Mesenchymal stem cell (in vitro differentiated cells and primary cell): Measurements from ENCODE around the gene MESP2.

Experiments used
- DNase-seq: peaks from one replicate; pipeline ENCODE4 v3.0.0-alpha.2; 2013
- H2AFZ ChIP-seq: one replicate; pipeline ENCODE4 v1.6.1; 2013; ENCODE audit warnings: low read depth, mild to moderate bottlenecking, control low read depth, inconsistent platforms, low read length, moderate library complexity
- H2AK5ac ChIP-seq: 2 replicates; pipeline ENCODE4 v1.6.1; 2013; ENCODE audit warnings: low read length, moderate library complexity, mild to moderate bottlenecking, inconsistent platforms; ENCODE audit not compliant: severe bottlenecking
- H2BK120ac ChIP-seq: one replicate; pipeline ENCODE4 v1.6.1; 2013; ENCODE audit warnings: low read depth, mild to moderate bottlenecking, inconsistent platforms, low read length, moderate library complexity
- H2BK12ac ChIP-seq, 2 experiments: one replicate each; pipeline ENCODE4 v1.6.1; 2013; ENCODE audit warnings: inconsistent platforms in 2 of 2, low read length in 2 of 2, mild to moderate bottlenecking in 2 of 2, moderate library complexity in 2 of 2, control low read depth in 1 of 2
- H2BK15ac ChIP-seq: one replicate; pipeline ENCODE4 v1.6.1; 2013; ENCODE audit warnings: mild to moderate bottlenecking, low read depth, inconsistent platforms; ENCODE audit not compliant: poor library complexity, severe bottlenecking
- H2BK5ac ChIP-seq: 2 replicates; pipeline ENCODE4 v1.6.1; 2013; ENCODE audit warnings: low read depth, mild to moderate bottlenecking, low read length, control low read depth, inconsistent platforms; ENCODE audit not compliant: poor library complexity, severe bottlenecking
- H3K14ac ChIP-seq, 2 experiments: one replicate each; pipeline ENCODE4 v1.6.1; 2013; ENCODE audit warnings: inconsistent platforms in 2 of 2, low read length in 2 of 2, control low read depth in 1 of 2, mild to moderate bottlenecking in 1 of 2, moderate library complexity in 1 of 2
- H3K18ac ChIP-seq, 2 experiments: one replicate each; pipeline ENCODE4 v1.6.1; 2013; ENCODE audit warnings: inconsistent platforms in 2 of 2, low read length in 2 of 2, control low read depth in 1 of 2, low read depth in 1 of 2, mild to moderate bottlenecking in 1 of 2
- H3K23ac ChIP-seq, 2 experiments: one replicate each; pipeline ENCODE4 v1.6.1; 2013; ENCODE audit warnings: inconsistent platforms in 2 of 2, low read length in 2 of 2, mild to moderate bottlenecking in 2 of 2, moderate library complexity in 2 of 2, control low read depth in 1 of 2
- H3K27ac ChIP-seq: 2 replicates; pipeline ENCODE4 v1.5.1; 2013; ENCODE audit warnings: mild to moderate bottlenecking, moderate library complexity, low read length, control low read depth, inconsistent platforms; ENCODE audit not compliant: poor library complexity, severe bottlenecking
- H3K27me3 ChIP-seq, 2 experiments: 2 replicates each; pipeline versions ENCODE4 v1.6.1 to v1.7.0; 2013; ENCODE audit warnings: low read length in 2 of 2, mild to moderate bottlenecking in 2 of 2, moderate library complexity in 2 of 2, control low read depth in 1 of 2, inconsistent platforms in 1 of 2; ENCODE audit not compliant: control insufficient read depth in 1 of 2, insufficient read depth in 1 of 2
- H3K36me3 ChIP-seq, 2 experiments: 2 replicates each; pipeline versions ENCODE4 v1.6.1 to v1.7.0; 2013; ENCODE audit warnings: low read length in 2 of 2, control low read depth in 1 of 2, inconsistent platforms in 1 of 2, low read depth in 1 of 2, mild to moderate bottlenecking in 1 of 2; ENCODE audit not compliant: insufficient read depth in 2 of 2, control insufficient read depth in 1 of 2
- H3K4ac ChIP-seq, 2 experiments: one replicate each; pipeline ENCODE4 v1.6.1; 2013; ENCODE audit warnings: inconsistent platforms in 2 of 2, low read length in 2 of 2, mild to moderate bottlenecking in 2 of 2, moderate library complexity in 2 of 2, control low read depth in 1 of 2, low read depth in 1 of 2
- H3K4me1 ChIP-seq: 2 replicates; pipeline ENCODE4 v1.6.1; 2013; ENCODE audit warnings: low read depth, low read length, control low read depth; ENCODE audit not compliant: control insufficient read depth, insufficient read depth
- H3K4me2 ChIP-seq: 2 replicates; pipeline ENCODE4 v1.6.1; 2013; ENCODE audit warnings: low read length, mild to moderate bottlenecking, inconsistent platforms; ENCODE audit not compliant: poor library complexity, severe bottlenecking
- H3K4me3 ChIP-seq, 2 experiments: 2 replicates each; pipeline versions ENCODE4 v1.5.1 to v1.7.0; 2013; ENCODE audit warnings: low read length in 2 of 2, mild to moderate bottlenecking in 2 of 2, control low read depth in 1 of 2, low read depth in 1 of 2; ENCODE audit not compliant: insufficient read depth in 1 of 2
- H3K79me1 ChIP-seq: replicated peaks from 2 replicates; pipeline ENCODE4 v1.6.1; 2013; ENCODE audit warnings: mild to moderate bottlenecking, control low read depth, low read length, inconsistent platforms; ENCODE audit not compliant: poor library complexity, severe bottlenecking
- H3K9ac ChIP-seq: 2 replicates; pipeline ENCODE4 v1.7.0; 2013; ENCODE audit warnings: mild to moderate bottlenecking, low read length, moderate library complexity
- H3K9me3 ChIP-seq: 2 replicates; pipeline ENCODE4 v1.7.0; 2013; ENCODE audit warnings: mild to moderate bottlenecking, low read length; ENCODE audit not compliant: control insufficient read depth
- H4K8ac ChIP-seq: one replicate; pipeline ENCODE4 v1.6.1; 2013; ENCODE audit warnings: inconsistent platforms, mild to moderate bottlenecking, low read length, moderate library complexity
- H4K91ac ChIP-seq: one replicate; pipeline ENCODE4 v1.6.1; 2013; ENCODE audit warnings: mild to moderate bottlenecking, low read length, inconsistent platforms
- WGBS: methylation state at CpG from one replicate; pipeline ENCODE4 v1.1.7; 2013; ENCODE audit warnings: mixed read lengths; 5-methylcytosine and 5-hydroxymethylcytosine counted together

The MESP2 gene

DNA sequence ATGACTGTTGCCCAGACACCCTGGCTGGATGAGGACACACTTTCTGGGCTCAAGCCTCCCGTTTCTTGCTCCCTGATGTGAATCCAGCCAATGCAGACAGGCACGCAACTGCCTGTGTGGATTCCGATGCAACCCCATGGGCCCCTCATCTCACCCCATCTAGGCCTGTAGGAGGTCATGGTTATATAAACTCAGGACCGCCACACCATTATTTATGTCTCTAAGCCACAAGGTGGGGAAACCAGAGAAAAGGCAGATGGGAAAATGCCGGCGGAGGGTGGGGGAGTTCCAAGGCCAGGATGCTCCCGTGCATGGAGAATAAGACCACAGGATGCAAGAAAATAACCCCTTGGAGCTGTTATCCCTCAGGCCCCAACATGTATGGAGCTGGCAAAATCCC lies 27.1 kb upstream of the MESP2 start:
- no peak overlapping the region for H2BK120ac ChIP-seq
- H4K8ac ChIP-seq, result no peak overlapping the region
- no peak overlapping the region for H4K91ac ChIP-seq
- no peak overlapping the region for H2BK5ac ChIP-seq
- H3K4ac ChIP-seq, result no peak overlapping the region
- no peak for DNase-seq
- WGBS, result 42% methylated on average over 5 of the region's 7 CpGs
- no peak overlapping the region for H3K4me3 ChIP-seq
- H3K14ac ChIP-seq, result no peak overlapping the region
- H3K23ac ChIP-seq, result no peak overlapping the region
- H2BK15ac ChIP-seq, result no peak overlapping the region
- no peak overlapping the region for H3K27ac ChIP-seq
- H2AFZ ChIP-seq, result no peak overlapping the region
- H3K18ac ChIP-seq, result no peak overlapping the region
- H2AK5ac ChIP-seq, result no peak overlapping the region
- no peaks in the 10 kb centered on the region for H3K9me3 ChIP-seq
- H2BK12ac ChIP-seq, result no peak overlapping the region
- H3K79me1 ChIP-seq, result no peaks in the 10 kb centered on the region
- peaks cover 18% of the 10 kb centered on the region for H3K4me1 ChIP-seq
- H3K36me3 ChIP-seq, result no peaks in the 10 kb centered on the region
- H3K27me3 ChIP-seq, result peaks cover 55 to 62% of the 10 kb centered on the region in 2 experiments
- no peak overlapping the region for H3K9ac ChIP-seq
- H3K4me2 ChIP-seq, result no peak overlapping the region

DNA sequence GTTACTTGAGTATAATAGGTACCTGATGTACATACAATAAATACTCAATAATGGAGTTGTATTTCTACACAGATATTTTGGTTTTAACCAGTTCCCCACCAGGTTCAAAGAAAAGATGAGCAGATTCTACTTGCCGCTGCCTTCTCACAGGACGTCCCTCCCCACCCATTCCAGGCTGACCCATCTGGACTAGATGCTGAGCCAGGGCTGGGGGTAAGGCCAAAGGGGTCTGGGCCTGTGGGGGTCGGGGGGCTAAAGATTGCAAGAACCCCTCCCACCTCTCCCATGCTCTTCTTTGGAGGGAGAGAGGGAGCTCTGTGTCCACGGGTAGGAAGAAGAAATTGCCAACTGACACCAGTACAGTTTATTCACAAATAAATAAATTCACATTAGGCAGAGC lies 26.6 kb upstream of the MESP2 start:
- Histone ChIP-seq H3K18ac (no peak overlapping the region), H3K4me3 (peak overlapping the region in 1 of 2 experiments; percentile 77), H3K14ac (no peak overlapping the region), H2BK120ac (no peak overlapping the region), H4K8ac (no peak overlapping the region), H3K36me3 (no peaks in the 10 kb centered on the region), H3K4ac (no peak overlapping the region), H3K23ac (no peak overlapping the region), H3K4me1 (peaks cover 18% of the 10 kb centered on the region), H2AFZ (no peak overlapping the region), H2BK5ac (no peak overlapping the region), H3K9me3 (no peaks in the 10 kb centered on the region), H2AK5ac (no peak overlapping the region), H3K27me3 (peaks cover 50 to 58% of the 10 kb centered on the region in 2 experiments), H3K79me1 (no peaks in the 10 kb centered on the region), H3K9ac (no peak overlapping the region), H2BK12ac (no peak overlapping the region), H2BK15ac (no peak overlapping the region), H4K91ac (no peak overlapping the region), H3K4me2 (no peak overlapping the region), H3K27ac (no peak overlapping the region)
- DNase-seq, result no peak
- WGBS, result no CpG with 5 or more reads among the region's 4 CpGs

DNA sequence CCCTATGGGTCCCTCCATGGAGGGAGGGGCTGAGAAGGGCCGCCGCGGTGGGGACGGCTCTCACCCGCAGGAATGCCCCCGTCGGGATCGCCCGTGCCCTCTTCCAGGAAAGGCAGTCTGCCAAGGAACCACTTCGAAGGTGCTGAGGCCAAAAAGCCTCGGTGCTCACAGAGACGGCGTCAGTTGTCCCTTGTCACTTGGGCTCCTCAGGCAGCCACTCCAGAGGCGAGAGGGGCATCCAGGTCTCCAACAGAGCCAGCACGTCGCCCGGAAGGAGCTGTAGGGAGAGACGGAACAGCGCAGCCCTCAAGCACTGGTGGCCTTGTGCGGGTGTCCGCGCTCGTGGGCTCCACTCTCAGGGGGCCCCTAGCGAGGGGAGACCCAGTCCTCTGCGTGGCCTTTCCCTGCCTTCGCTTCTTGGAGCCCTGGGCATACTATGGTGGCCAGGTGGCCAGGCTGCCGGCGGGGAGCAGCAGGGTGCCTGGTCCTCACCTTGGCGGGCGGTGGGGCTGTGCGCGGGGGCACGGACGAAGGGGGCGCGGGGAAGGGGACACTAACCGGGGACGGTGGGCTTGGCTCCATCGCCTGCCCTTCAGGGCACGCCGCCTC lies 26.1 kb upstream of the MESP2 start:
- Histone ChIP-seq H4K8ac (no peak overlapping the region), H3K36me3 (no peaks in the 10 kb centered on the region), H3K27ac (no peak overlapping the region), H3K23ac (peak overlapping the region in 1 of 2 experiments; percentile 57), H3K4ac (no peak overlapping the region), H4K91ac (no peak overlapping the region), H2BK5ac (no peak overlapping the region), H3K18ac (no peak overlapping the region), H2BK12ac (no peak overlapping the region), H3K27me3 (peaks cover 45 to 52% of the 10 kb centered on the region in 2 experiments), H2BK15ac (no peak overlapping the region), H2AK5ac (no peak overlapping the region), H3K9ac (peak overlapping the region; percentile 40), H3K4me1 (peaks cover 18% of the 10 kb centered on the region), H2BK120ac (no peak overlapping the region), H2AFZ (no peak overlapping the region), H3K9me3 (no peaks in the 10 kb centered on the region), H3K4me2 (peak overlapping the region; percentile 92), H3K14ac (no peak overlapping the region), H3K4me3 (peak overlapping the region; percentile 64 to 77), H3K79me1 (no peaks in the 10 kb centered on the region)
- no peak for DNase-seq
- WGBS, result 4% methylated on average over 40 of the region's 41 CpGs

DNA sequence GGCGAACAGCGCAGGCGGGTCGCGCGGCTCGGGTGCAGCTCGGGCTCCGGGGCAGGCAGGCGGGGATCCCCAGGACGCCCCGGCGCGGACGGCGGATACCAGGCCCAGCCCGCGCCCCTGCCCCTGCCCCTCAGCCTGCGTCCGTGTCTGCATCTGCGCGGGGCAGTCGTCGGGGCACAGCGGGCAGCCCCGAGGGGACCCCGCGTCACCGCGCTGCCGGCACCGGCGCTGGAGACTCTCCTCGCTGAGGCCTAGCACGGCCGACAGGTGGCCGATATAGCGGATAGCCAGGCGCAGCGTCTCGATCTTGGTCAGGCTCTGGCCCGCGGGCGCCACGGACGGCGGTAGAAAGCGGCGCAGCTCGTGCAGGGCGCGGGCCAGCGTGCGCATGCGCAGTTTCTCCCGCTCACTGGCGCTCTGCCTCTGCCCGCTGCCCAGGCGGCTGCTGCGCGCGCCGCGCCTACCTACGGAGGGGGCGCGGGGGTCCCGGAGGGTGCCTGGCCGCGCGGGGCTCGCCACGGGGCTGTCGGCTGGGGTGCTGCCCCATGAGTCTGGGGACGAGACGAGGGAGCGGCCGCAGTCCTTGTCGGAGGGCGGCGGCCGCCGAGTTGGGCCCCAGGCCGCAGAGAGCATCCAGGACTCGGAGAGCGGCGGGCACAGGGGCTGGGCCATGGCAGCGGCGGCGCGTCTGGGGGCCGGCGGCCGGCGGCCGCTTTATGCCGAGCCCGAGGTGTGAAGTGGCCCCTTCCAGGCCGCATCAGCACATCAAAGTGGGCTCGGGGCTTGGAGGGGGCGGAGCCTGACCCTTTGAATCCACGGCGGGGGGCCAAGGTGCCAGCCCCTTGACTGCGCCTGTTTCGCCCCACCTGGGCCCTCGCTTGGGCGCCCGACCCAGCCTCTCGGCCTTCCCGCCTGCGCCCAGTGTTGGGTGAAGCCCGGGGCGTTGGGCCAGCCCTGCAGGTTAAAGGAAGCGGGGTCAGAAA lies 25.3 kb upstream of the MESP2 start, which contains the start of gene MESP1:
Gene MESP1 (minus strand): TSS at position 690 of the 983 bp plus-strand sequence. CDS start 18 bp downstream, at position 672.
- Histone ChIP-seq H3K79me1 (no peaks in the 10 kb centered on the region), H4K8ac (peak within 1 kb of the TSS; percentile 86), H3K4me2 (peak within 1 kb of the TSS; percentile 92), H3K23ac (peak within 1 kb of the TSS in 1 of 2 experiments; percentile 57), H3K4me3 (peak within 1 kb of the TSS; percentile 64 to 77), H4K91ac (no peak within 1 kb of the TSS), H2BK5ac (no peak within 1 kb of the TSS), H2AK5ac (no peak within 1 kb of the TSS), H3K27ac (no peak within 1 kb of the TSS), H2BK120ac (peak within 1 kb of the TSS; percentile 55), H2AFZ (peak within 1 kb of the TSS; percentile 76), H3K9me3 (no peaks in the 10 kb centered on the region), H3K14ac (no peak within 1 kb of the TSS), H2BK12ac (no peak within 1 kb of the TSS), H3K4me1 (peaks cover 18% of the 10 kb centered on the region), H3K18ac (peak within 1 kb of the TSS; percentile 22 to 90), H3K27me3 (peaks cover 37 to 44% of the 10 kb centered on the region in 2 experiments), H3K4ac (peak within 1 kb of the TSS in 1 of 2 experiments; percentile 37), H3K9ac (peak within 1 kb of the TSS; percentile 79), H3K36me3 (no peaks in the 10 kb centered on the region), H2BK15ac (peak within 1 kb of the TSS; percentile 89)
- peak; percentile 91 for DNase-seq
- 4% methylated on average over 105 of the region's 114 CpGs for WGBS
